PC-9 (cell line): ENCODE data around the gene SNX32.

ENCODE experiments used
- CTCF ChIP-seq: fragments of 200-600 bp; sonication (generic); conservative IDR thresholded peaks from 2 replicates; pipeline ENCODE4 v1.6.1; 2017; ENCODE audit warnings: mixed run types, antibody characterized with exemption, mild to moderate bottlenecking, moderate library complexity
- EZH2 ChIP-seq: fragments of 200-600 bp; sonication (generic); IDR thresholded peaks from 2 replicates; pipeline ENCODE4 v1.8.0; 2017; ENCODE audit warnings: antibody characterized with exemption, low read depth

GRCh38 chr11:65858681-65859087 lies 24.9 kb downstream of the SNX32 start:
- TF ChIP-seq CTCF (no peak), EZH2 (no peak)
